Endothelial cell (in vitro differentiated cells): ENCODE data around the gene WDR4. TPM values are rescaled to one million over a fixed set of nuclear protein-coding genes. Genes with fewer than 3 reads are reported as not detected.

ENCODE experiments used
- DNase-seq: peaks from one replicate; pipeline ENCODE4 v3.0.0; 2021; ENCODE audit warnings: low spot score
- H3K27ac Mint-ChIP-seq: one replicate; pipeline ENCODE4 v1.8.0; 2021; ENCODE audit warnings: mixed read lengths, inconsistent platforms; ENCODE audit not compliant: unreplicated experiment
- H3K27me3 Mint-ChIP-seq: one replicate; pipeline ENCODE4 v1.8.0; 2021; ENCODE audit warnings: mild to moderate bottlenecking, moderate library complexity, mixed read lengths, inconsistent platforms; ENCODE audit not compliant: unreplicated experiment
- H3K36me3 Mint-ChIP-seq: one replicate; pipeline ENCODE4 v1.8.0; 2021; ENCODE audit warnings: mild to moderate bottlenecking, low read depth, mixed read lengths, inconsistent platforms; ENCODE audit not compliant: unreplicated experiment
- H3K4me1 Mint-ChIP-seq: one replicate; pipeline ENCODE4 v1.8.0; 2021; ENCODE audit warnings: mild to moderate bottlenecking, mixed read lengths, inconsistent platforms; ENCODE audit not compliant: unreplicated experiment
- H3K4me3 Mint-ChIP-seq: one replicate; pipeline ENCODE4 v1.8.0; 2021; ENCODE audit warnings: mild to moderate bottlenecking, mixed read lengths, inconsistent platforms; ENCODE audit not compliant: unreplicated experiment
- H3K9me3 Mint-ChIP-seq: one replicate; pipeline ENCODE4 v1.8.0; 2021; ENCODE audit warnings: mixed read lengths, inconsistent platforms; ENCODE audit not compliant: unreplicated experiment
- CTCF ChIP-seq: fragments of 200-600 bp; sonication (generic); IDR thresholded peaks from one replicate; pipeline ENCODE4 v1.5.0; 2021; ENCODE audit warnings: antibody characterized with exemption; ENCODE audit not compliant: unreplicated experiment
- total RNA-seq: library from RNA; stranded (reverse); fragmentation: NEBNext Ultra II Directional; extraction: Animal tissue kit (Norgen Biotek cat#: 25700); gene quantifications from one replicate; pipeline ENCODE4 v1.2.1, GENCODE V29; 2021; ENCODE audit not compliant: unreplicated experiment

The WDR4 gene
- total RNA-seq, 1 donor from 2014 or later = 14.3 TPM

- no peak for TF ChIP-seq CTCF
- H3K27me3 Mint-ChIP-seq = peaks cover 15% of the 10 kb centered on the region
- peak overlapping the region; percentile 71 for H3K4me3 Mint-ChIP-seq
- H3K4me1 Mint-ChIP-seq = peaks cover 4% of the 10 kb centered on the region
- no peaks in the 10 kb centered on the region for H3K9me3 Mint-ChIP-seq
- no peak for DNase-seq
- H3K36me3 Mint-ChIP-seq = peaks cover 55% of the 10 kb centered on the region
- H3K27ac Mint-ChIP-seq = peak overlapping the region; percentile 42
These were observed 27.3 kb downstream of the WDR4 start for GRCh38 chr21:42851812-42852665.

GRCh38 chr21:42850866-42851391, 28.4 kb downstream of the WDR4 start:
- peaks cover 16% of the 10 kb centered on the region for H3K27me3 Mint-ChIP-seq
- TF ChIP-seq CTCF = peak; percentile 47
- no peak overlapping the region for H3K27ac Mint-ChIP-seq
- no peak overlapping the region for H3K4me3 Mint-ChIP-seq
- peak; percentile 63 for DNase-seq
- H3K4me1 Mint-ChIP-seq = peaks cover 6% of the 10 kb centered on the region
- no peaks in the 10 kb centered on the region for H3K9me3 Mint-ChIP-seq
- peaks cover 51% of the 10 kb centered on the region for H3K36me3 Mint-ChIP-seq

- H3K36me3 Mint-ChIP-seq = peaks cover 48% of the 10 kb centered on the region
- peaks cover 18% of the 10 kb centered on the region for H3K27me3 Mint-ChIP-seq
- peaks cover 6% of the 10 kb centered on the region for H3K4me1 Mint-ChIP-seq
- DNase-seq = no peak
- H3K27ac Mint-ChIP-seq = no peak overlapping the region
- no peak for TF ChIP-seq CTCF
- no peaks in the 10 kb centered on the region for H3K9me3 Mint-ChIP-seq
- H3K4me3 Mint-ChIP-seq = no peak overlapping the region
These were observed 28.9 kb downstream of the WDR4 start for GRCh38 chr21:42850463-42850862.

GRCh38 chr21:42849759-42850412, 29.5 kb downstream of the WDR4 start:
- DNase-seq = no peak
- Mint-ChIP-seq H3K27me3 (peaks cover 20% of the 10 kb centered on the region), H3K27ac (no peak overlapping the region), H3K4me3 (peak overlapping the region; percentile 77), H3K36me3 (peaks cover 49% of the 10 kb centered on the region), H3K9me3 (no peaks in the 10 kb centered on the region), H3K4me1 (peaks cover 6% of the 10 kb centered on the region)
- no peak for TF ChIP-seq CTCF
